ENCODE data around the gene NAA20.
A peak's percentile ranks its signal among the peaks of the same experiment; 100 is the strongest.
"Not testable (repeated sequence)": the region's sequence is repeated elsewhere in the genome, so short reads cannot be mapped to it uniquely, and the experiment has no call there.

NAA20 gene

DNA sequence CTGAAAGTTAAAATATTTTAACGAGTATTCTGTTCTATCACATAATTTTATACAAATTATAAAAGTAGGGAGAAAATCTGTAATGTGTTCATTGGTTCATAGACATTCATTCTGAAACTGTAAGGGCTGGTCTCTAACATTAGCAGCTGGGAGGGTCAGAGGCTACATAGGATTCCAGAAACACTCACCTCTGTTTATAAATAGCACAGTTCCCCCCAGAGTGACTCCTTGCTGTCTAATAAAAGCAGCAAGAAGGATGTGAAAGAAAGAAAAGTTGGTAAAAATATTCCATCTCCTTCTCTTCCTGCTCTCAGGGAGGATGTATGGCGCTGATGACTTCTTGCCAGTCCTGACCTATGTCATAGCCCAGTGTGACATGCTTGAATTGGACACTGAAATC is 25.3 kb upstream of the NAA20 start:
- no peak for DNase-seq (ENCODE audit: low spot score)

DNA sequence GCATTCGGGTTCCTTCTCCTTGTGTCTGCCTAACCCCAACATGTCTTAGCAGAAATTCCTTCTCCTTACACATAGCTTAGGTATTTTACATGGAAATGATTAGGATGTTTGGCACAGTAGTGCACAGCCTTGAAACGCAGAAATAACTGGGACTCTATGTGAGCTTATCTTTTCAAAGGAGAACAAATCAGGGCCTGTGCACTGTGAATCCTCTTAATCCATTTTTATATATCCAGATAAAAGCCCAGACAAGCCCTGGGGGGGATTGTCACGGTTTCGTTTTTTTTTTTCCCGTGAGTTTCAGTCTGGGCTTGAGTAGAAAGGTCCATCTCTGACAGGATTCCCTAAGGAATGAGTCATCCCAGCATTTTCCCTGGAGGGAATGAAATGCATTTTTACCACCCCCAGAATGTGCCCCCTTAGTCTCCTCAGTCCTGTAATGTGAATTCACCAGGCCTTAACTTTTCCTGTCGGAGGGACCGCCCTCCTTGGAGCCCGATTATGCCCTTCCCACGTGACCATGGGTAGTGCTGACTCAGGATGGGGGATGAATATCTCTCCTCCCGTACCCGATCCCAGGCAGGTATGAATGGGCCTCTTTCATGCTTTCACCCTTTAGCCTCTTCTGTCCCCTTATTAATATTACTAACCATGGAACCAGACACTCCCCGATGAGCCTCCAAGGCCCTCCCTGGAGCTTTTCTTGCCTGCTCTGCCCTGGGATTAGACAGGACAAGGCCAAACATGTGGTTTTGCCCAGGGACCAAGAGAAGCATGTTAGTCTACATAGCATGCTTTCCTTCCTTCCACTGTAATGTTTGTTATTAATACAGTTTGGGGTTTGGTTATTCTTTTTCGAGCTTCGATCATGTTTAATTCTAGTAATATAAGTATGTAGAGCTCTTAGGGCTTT is 23.9 kb upstream of the NAA20 start:
- peak; percentile 60 for DNase-seq (ENCODE audit: low spot score)

DNA sequence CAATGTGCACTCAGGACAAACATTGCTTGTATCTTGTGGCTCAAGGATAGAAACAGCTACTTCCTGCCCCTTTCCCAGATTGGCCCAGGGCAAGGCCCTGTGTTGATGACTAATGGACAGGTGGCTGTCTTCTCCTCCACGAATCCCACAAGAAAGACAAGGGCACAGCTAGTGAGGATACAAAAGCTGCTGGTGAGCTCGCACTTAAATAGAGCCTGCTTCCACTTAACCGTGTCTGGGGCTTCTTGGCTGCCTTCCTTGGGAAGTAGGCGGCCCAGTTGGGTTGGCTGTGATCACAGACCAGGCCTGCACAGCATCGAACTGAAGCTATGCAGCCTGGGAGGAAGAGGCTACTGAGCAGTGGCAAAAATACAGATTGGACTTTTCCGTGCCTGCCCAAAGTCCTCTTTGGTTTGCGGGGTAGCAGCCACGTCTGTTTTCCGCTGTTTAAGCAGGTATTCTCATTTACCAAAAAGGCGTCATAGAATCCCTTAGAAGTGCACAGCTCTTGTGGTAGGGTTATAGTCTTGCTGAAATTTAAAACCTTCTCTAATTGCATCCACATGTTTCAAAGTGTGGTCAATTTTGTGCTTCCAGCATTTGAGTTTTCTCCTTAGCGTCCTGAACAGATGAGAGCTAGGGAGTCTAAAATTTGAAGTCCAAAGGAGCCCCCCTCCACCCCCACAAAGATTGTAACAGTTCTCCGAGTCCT is 23.0 kb upstream of the NAA20 start:
- no peak for DNase-seq (ENCODE audit: low spot score)

DNA sequence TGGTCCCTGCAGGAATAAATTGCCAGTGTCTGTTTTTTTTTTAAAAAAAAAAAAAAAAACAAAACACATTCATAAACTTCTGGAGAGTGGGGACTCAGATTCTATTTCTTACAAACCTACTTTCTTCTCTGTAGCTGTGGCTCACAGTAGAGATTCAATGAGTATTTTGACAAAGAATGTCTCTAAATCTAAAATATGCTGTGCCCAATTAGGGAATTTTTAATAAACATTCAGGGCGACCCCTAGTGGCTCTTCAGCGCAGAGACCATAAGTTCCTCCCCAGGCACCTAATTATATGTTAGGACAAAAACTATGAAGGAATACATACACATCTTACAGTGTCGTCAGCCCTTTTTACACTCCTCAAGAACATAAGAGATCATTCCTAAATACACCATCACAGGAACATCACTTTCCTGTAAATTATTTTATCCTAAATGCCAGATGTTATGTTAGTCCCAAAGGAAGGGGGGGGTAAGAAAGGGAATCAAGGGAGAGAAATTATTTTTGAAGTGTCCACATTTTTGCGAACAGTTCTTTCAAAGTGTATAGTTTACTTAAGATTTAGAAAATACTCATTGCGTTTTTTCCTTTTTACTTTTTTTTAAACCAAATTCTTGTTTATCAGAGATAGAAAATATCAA is 21.8 kb upstream of the NAA20 start:
- no peak for DNase-seq (ENCODE audit: low spot score)

DNA sequence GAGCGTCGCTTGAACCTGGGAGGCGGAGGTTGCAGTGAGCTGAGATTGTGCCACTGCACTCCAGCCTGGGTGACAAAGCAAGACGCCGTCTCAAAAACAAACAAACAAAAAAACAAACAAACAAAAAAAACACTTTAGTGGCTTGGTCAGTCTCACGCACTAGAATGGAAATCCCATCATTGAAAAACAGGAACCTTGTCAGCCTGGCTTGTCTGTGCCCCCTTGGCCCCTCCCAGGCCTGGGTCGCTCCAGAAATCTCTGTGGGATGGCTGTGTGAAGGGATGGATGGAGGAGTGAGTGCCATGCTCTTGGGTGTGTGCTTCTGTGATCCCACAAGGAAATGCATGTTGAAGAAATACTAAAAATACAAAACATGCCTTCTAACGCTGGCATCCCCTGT is 20.9 kb upstream of the NAA20 start:
- no peak for DNase-seq (ENCODE audit: low spot score)

DNA sequence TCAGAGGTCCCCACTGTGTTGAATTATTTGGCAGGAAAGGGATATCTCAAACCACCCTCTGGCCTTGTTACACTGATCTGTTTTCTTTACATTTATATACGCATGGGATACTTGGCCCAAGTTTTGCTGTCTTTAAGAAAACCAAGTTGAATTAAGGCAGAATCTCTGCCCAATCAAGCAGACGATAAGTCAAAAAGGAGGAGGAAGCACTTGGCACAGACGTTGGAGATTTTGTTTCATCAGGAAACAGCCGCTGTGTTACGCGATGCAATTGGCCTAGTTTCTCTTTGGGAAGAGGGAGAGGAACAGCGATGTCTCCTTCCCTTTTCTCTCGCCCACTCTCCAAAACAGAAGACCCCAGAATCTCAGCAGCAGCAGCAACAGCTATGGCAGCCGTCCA is 20.2 kb upstream of the NAA20 start:
- no peak for DNase-seq (ENCODE audit: low spot score)

DNA sequence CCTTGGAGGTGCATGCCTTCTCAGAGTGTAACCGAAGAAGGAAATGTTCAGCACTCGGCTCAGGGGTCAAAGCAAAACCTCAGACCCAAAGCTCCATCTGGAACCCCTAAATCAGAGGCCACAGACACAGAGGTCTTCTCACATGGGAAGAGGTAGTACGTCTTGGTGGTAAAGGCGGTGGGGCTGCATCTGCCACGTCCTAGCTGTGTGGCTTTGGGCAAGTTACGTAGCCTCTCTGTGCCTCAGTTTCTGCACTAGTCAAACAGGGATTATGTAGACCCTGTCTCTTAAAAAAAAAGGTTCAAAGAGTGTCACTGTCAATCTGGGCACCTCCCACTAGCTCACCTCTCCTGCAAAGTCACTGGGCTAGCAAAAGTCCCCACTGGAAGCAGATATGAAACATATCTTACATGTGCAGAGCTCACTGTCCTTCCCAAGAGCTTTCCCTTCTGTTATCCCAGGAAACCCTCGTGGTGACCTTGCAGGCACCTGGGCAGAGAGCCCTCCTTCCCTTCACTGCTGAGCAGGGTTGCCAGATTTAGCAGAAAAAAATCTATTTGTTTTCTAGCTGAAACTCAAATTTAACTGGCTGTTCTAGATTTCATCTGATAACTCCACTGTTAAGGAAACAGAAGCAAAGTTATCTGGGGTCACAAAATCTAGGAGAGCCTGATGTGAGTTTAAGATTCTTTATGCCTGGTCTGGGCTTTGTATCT is 18.0 kb upstream of the NAA20 start:
- DNase-seq (ENCODE audit: low spot score) = no peak

DNA sequence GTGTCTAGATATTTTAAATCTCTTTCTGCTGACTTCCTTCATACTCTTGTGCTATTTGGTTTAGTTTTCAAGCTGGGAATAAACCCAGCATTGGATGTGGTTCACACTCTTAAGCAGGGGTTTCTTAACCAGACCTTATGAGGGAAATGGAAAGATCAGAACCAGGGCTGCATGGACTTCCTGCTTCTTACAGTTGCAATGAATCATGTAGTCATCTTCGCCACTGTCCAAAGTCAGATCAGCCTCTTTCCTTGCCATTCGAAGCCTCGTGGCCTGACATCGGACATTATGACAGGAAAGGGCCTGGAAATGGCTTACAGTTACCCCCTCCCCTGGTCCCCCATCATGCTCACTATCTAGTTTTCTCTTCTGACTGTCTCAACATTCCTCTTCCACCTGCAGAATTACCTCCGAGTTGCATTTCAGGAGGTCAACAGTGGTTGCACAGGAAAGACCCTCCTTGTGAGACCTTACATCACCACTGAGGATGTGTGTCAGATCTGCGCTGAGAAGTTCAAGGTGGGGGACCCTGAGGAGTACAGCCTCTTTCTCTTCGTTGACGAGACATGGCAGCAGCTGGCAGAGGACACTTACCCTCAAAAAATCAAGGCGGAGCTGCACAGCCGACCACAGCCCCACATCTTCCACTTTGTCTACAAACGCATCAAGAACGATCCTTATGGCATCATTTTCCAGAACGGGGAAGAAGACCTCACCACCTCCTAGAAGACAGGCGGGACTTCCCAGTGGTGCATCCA is 16.8 kb upstream of the NAA20 start:
- no peak for DNase-seq (ENCODE audit: low spot score)

DNA sequence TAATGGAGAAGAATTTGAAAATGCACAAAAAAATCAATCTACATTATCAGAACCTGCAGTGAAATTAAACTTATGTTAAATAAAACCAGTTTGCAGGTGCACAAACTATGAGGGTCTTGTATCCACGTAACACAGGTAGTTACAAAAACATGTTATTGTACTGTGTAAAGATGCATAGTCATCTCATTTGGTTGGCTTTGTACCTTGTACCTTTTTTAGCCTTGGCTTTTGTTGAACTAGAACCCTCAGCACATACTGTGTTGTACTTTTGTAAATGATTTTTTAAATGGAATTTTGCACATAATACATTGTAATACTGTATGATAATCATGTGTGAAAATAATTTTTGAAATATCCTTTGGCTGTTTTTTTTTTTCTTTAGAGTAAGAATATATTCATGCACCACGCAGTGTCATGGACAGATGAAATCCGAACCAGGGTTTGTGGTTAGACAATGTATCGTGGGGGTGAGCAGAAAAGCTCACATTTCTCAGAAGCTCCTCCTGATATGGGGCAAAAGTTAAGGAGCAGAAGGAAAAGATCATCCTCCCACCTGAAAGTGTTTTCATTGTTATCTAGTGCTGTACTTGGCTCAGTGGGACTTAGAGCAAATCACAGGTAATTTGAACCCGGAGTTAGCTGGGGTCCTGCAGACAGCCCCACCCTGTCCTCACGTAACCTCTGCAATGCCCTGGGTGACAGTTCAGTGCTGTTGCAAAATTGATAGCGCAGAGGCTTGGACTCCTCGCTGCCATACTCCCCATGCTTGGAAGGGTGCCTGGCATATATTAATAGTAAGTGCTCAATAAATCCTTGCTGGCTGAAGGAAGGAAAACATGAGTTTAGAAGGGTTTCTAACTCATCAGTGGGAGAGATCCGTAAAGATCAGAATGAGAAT is 14.8 kb upstream of the NAA20 start:
- no peak for DNase-seq (ENCODE audit: low spot score)

DNA sequence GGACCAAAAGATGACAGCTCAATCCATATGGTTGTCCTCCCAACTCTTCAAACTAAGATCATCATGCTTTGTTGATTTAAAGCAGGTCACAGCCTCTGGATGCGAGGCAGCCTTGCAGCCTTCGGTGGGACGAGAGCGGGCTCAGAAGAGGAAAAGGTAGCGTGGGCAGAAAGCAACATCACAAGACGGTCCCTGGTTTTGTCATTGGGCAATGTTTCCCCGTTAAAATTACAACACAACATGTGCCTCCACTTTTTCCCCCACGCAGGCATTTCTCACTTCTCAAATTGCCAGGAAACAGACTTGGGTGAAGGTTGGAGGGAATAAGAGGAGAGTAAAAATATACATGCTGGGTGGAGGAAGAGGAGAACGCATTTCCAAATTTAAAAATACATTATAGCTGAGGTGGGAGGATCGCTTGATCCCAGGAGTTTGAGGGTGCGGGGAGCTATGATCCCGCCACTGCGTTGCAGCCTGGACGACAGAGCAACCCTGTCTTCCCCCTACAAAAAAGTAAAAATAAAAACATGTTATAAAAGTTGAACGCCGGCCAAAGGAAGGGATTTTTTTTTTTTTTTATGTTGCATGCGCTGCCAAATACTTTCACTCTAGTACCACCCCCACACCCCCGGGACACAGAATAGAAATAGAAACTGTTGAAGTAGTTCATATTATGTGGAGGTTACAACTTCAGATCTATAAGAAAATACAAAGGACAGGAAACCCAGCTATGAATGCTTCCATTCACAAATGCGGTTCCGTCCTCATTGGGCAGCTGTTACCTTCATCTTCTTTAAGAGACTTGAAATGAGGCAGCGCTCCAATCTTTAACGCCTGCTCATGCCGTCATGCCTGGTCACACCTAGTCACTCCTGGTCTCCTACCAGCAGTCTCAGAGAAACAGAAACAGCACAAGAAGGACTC is 13.9 kb upstream of the NAA20 start:
- DNase-seq (ENCODE audit: low spot score) = no peak

DNA sequence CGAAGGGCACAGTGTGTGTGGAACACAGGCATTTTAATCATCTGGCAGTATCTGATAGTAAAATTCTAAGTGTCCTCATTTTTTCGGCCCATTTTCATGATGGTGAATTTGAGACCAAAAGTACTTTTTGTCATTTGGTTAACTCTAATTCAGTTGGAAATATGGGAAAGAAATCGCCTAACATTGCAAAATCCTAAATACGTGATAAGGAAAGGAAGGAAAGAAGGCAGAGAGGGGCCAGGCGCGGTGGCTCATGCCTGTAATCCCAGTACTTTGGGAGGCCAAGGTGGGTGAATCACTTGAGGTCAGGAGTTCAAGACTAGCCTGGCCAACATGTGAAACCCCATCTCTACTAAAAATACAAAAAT is 13.2 kb upstream of the NAA20 start:
- not testable (repeated sequence) for DNase-seq (ENCODE audit: low spot score)

DNA sequence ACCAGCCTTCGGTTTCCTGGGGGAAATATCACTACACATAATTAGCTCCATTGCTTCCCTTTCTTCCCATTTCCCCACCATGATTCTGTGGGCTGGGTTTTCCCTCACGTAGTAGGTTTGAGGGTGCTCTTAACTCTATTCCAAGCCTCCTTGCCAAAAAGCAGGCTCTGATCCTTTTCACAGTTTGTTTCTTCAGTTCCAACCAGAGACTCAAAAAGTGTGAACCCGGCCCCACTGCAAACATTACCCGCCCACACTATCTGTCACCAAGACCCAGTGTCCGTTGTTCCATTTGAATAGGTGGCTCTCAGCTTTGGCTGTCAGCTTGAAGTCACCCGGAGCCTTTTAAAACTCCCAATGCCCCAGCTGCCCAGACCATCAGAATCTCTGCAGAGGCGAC is 11.8 kb upstream of the NAA20 start:
- no peak for DNase-seq (ENCODE audit: low spot score)

DNA sequence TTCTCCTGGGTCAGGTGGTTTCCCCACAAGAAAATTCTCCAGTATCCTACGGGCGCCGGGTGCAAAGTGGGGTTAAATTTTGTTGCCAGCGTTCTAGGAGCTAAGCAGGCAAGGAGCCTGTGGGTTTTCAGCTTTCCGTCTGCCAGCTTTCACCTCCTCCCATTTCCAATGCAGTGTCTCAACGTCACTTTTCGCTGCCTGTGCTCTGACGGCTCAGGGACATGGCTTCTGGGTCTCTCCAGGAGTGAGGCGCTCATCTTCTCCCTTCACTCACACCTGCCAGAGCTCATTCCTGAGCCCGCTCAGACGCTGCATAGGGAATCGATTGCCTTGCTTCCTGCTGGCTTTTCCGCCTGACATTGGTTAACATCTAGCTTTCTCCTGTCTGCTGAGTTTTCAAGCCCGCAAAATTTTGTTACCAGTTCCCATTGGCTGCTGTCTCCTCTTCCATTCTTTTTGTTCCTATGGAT is 7.3 kb upstream of the NAA20 start:
- no peak for DNase-seq (ENCODE audit: low spot score)

DNA sequence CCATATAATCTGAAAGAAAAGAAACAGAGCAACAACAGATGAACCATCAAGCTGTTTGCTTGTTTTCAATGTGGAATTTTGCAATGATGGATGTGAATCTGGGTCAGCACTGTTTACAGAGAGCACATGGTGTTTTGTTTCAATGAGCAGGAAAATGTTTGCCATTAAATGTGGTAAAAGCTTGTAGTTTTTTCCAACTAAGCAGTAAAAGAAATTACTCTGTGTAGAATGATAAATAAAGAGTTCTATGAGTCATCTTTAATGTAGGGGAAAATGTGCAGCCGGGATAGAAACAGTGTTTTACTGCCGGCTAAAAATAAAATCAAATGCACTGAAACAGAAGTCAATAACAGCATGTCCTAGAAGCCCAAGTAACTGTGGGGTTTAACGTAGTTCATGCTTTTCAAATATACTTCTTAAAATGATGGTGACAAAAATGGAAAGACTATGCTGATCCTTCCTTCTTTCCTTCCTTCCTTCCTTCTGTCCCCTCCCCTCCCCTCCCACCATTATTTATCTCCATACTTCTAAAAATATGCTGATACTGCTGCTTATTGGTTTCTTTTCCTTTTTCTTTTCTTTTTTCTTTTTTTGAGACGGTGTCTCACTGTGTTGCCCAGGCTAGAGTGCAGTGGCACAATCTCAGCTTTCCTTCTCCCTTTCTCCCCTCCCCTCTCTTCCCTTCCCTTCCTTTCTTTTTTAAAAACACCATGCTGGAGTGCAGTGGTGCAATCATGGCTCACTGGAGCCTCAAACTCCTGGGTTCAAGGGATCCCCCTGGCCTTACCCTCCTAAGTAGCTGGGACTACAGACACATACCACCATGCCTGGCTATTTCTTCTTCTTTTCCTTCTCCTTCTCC is 6.3 kb upstream of the NAA20 start:
- peak; percentile 50 for DNase-seq (ENCODE audit: low spot score)

DNA sequence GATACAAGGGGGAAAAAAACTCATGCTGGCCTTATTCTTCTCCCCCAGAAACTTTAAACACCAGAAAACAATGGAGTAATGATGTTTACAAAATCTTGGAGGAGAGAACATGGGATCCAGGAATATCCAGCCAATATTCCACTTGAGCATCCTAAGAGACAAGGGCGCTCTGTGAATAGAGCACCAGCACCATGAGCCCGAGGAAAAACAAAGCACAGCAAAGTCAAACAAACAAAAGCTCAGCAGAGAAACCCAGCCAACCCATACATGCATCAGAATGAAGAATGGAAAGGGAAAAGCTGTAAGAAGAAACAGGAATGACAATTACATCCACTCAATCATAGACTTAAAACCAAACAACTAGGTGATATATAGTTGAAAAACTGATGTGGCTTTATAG is 4.6 kb upstream of the NAA20 start:
- no peak for DNase-seq (ENCODE audit: low spot score)

DNA sequence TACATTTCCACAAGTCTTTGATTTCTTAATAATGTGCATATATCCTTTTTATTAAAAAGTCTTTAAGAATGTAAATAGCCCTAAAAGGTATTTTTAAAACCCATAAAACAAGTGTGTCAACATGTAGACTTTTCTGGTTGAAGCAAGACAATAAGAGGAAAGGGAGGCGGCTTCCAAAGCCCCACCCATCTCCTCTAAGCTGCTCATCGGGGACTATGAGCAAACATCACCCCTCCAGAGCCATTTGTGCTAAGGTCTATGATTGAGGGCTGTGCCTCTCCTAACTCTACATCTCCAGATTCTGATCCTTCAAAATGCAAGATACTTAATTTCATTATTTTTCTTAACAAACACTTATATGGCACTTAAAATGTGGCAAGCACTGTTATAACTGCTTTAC is 2.5 kb upstream of the NAA20 start:
- no peak for DNase-seq (ENCODE audit: low spot score)

DNA sequence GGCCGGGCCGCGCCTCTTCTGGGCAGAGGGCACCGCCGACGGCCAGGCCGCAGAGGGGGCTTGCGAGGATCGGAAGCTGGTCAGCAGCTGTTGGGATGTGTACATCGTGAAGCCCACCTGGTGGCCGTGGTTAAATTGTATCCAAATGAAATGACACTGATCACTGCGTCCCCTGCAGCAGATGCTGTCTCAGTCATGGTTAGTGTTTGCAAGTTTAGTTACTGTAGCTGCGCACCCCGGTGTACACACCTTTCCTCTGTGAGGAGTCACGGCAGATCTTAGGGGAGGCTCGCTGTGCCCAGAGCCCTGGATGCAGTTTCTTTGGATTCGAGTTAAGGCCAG is 653 bp downstream of the NAA20 start:
- no peak for DNase-seq (ENCODE audit: low spot score)

DNA sequence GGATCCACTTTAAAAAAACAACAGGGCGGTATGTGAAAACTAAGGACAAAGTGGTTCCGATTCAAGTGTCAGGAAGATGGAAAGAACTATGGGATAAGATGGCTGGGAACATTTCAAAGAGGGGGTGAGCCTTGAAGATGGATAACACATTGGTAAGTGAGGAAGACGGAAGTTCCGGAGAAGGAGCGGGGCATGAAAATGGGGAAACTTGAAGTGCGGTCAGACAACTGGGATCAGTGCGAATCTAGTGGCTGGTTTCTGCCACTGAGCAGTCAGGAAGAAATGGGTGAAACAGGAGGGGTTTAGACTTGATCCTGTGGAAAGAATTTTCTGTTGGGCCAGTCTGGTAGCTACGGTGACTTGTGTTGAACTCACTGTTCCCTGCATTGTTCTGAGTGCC is 1.2 kb downstream of the NAA20 start:
- no peak for DNase-seq (ENCODE audit: low spot score)

DNA sequence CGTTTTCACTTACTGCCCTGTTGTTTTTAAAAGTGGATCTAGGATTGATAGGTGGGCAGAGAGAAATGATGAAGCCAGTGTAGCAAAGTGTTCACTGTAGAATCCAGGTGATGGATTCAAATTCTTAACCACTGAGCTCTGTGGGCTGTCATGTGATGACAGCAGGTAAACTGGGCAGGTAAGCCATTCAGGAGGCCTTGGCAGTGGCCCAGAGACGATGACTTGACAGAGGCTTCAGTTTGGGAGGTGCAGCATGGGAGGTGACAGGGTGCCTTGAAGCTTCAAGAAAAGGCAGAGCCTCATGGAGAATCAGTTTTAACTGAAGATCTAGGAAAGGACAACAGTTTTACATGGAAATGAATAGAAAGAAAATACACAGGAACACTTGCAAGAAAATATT is 2.0 kb downstream of the NAA20 start:
- DNase-seq (ENCODE audit: low spot score) = no peak

All from hepatic stellate cell (primary cell).